KMS-11 (cell line): Measurements from ENCODE around the gene ATP1A2.

Experiments used
- H2AFZ ChIP-seq: fragments of 200-600 bp; sonication (generic); 2 replicates; pipeline ENCODE4 v1.6.1; 2016; ENCODE audit warnings: antibody characterized with exemption, mixed run types, low read depth
- H3K27ac ChIP-seq: fragments of 200-600 bp; sonication (generic); 2 replicates; pipeline ENCODE4 v1.6.1; 2016; ENCODE audit warnings: mild to moderate bottlenecking, mixed run types
- H3K27me3 ChIP-seq: fragments of 200-600 bp; sonication (generic); 2 replicates; pipeline ENCODE4 v1.6.1; 2017; ENCODE audit warnings: mild to moderate bottlenecking, low read depth, mixed run types, moderate library complexity; ENCODE audit not compliant: insufficient read depth
- H3K36me3 ChIP-seq: fragments of 200-600 bp; sonication (generic); 2 replicates; pipeline ENCODE4 v1.6.1; 2017; ENCODE audit warnings: mild to moderate bottlenecking, mixed run types; ENCODE audit not compliant: insufficient read depth
- H3K4me1 ChIP-seq: fragments of 200-600 bp; sonication (generic); 2 replicates; pipeline ENCODE4 v1.6.1; 2016; ENCODE audit warnings: mild to moderate bottlenecking, low read depth, mixed run types; ENCODE audit not compliant: poor library complexity, severe bottlenecking
- H3K4me2 ChIP-seq: fragments of 200-600 bp; sonication (generic); 2 replicates; pipeline ENCODE4 v1.7.0; 2016; ENCODE audit warnings: mild to moderate bottlenecking, mixed run types
- H3K4me3 ChIP-seq: fragments of 200-600 bp; sonication (generic); IDR thresholded peaks from 2 replicates; pipeline ENCODE4 v1.6.1; 2017; ENCODE audit warnings: low read depth, low read length, mixed read lengths; ENCODE audit not compliant: insufficient read depth
- H3K79me2 ChIP-seq: fragments of 200-600 bp; sonication (generic); 2 replicates; pipeline ENCODE4 v1.6.1; 2016; ENCODE audit warnings: low read depth, mixed run types; ENCODE audit not compliant: insufficient read depth
- H3K9ac ChIP-seq: fragments of 200-600 bp; sonication (generic); 2 replicates; pipeline ENCODE4 v1.6.1; 2016; ENCODE audit warnings: mild to moderate bottlenecking, mixed run types
- H4K20me1 ChIP-seq: fragments of 200-600 bp; sonication (generic); 2 replicates; pipeline ENCODE4 v1.6.1; 2016; ENCODE audit warnings: mild to moderate bottlenecking, mixed run types; ENCODE audit not compliant: insufficient read depth
- TF ChIP-seq, protein P1 (sequence below): fragments of 200-600 bp; sonication (generic); conservative IDR thresholded peaks from 2 replicates; pipeline ENCODE4 v1.6.1; 2017; ENCODE audit warnings: low read depth, mild to moderate bottlenecking, antibody characterized with exemption, low read length, moderate library complexity, mixed read lengths

Gene ATP1A2

DNA sequence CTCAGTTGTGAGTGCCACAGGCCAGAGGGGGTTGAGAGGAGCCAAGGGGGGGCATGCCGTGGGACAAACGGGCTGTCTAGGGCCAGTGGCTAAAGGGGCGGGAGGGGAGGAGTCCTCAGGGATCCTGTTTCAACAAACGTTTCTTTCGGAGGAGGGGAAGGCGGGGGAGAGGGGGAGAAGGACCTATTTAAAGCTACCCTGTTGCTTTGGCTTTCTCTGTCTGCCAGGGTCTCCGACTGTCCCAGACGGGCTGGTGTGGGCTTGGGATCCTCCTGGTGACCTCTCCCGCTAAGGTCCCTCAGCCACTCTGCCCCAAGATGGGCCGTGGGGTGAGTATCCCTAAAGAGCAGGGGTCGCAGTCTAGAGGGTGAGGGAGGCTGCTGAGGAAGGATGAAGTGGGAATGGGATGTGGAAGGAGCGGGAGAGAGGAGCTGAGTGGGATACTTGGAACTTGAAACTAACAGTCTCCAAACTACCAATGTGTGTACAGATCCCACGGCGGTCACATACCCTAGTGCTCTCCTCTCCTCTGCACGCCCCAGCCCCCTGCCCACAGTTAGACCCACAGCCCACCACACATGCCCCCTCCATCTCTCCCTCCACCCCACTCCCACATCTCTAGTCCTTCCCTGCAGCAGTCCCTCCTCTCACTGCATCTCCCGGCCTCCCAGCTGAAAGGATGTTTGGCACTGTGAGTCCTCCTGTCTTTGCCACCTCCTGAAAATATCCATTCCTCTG, at the start of gene ATP1A2:
TSS of gene ATP1A2 (plus strand) at position 215 of the 738 bp plus-strand sequence. CDS start at position 318, 103 bp downstream.
- Histone ChIP-seq H3K9ac (no peak within 1 kb of the TSS), H3K27me3 (no peaks in the 10 kb centered on the region), H4K20me1 (no peaks in the 10 kb centered on the region), H3K36me3 (no peaks in the 10 kb centered on the region), H3K27ac (no peak within 1 kb of the TSS), H3K4me3 (no peak within 1 kb of the TSS), H3K4me2 (no peak within 1 kb of the TSS), H3K79me2 (no peaks in the 10 kb centered on the region), H3K4me1 (no peaks in the 10 kb centered on the region), H2AFZ (no peak within 1 kb of the TSS)
- TF ChIP-seq, protein P1, sequence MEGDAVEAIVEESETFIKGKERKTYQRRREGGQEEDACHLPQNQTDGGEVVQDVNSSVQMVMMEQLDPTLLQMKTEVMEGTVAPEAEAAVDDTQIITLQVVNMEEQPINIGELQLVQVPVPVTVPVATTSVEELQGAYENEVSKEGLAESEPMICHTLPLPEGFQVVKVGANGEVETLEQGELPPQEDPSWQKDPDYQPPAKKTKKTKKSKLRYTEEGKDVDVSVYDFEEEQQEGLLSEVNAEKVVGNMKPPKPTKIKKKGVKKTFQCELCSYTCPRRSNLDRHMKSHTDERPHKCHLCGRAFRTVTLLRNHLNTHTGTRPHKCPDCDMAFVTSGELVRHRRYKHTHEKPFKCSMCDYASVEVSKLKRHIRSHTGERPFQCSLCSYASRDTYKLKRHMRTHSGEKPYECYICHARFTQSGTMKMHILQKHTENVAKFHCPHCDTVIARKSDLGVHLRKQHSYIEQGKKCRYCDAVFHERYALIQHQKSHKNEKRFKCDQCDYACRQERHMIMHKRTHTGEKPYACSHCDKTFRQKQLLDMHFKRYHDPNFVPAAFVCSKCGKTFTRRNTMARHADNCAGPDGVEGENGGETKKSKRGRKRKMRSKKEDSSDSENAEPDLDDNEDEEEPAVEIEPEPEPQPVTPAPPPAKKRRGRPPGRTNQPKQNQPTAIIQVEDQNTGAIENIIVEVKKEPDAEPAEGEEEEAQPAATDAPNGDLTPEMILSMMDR = no peak

- peaks cover 17% of the 10 kb centered on the region for H3K4me1 ChIP-seq
- no peak overlapping the region for H3K27ac ChIP-seq
- H3K79me2 ChIP-seq = no peaks in the 10 kb centered on the region
- H4K20me1 ChIP-seq = no peaks in the 10 kb centered on the region
- TF ChIP-seq, protein P1 = no peak
- no peak overlapping the region for H2AFZ ChIP-seq
- no peaks in the 10 kb centered on the region for H3K36me3 ChIP-seq
- no peak overlapping the region for H3K4me2 ChIP-seq
- H3K4me3 ChIP-seq = no peak overlapping the region
- no peaks in the 10 kb centered on the region for H3K27me3 ChIP-seq
- H3K9ac ChIP-seq = no peak overlapping the region
These were observed 48.5 kb upstream of the ATP1A2 start for GRCh38 chr1:160066829-160067745.

DNA sequence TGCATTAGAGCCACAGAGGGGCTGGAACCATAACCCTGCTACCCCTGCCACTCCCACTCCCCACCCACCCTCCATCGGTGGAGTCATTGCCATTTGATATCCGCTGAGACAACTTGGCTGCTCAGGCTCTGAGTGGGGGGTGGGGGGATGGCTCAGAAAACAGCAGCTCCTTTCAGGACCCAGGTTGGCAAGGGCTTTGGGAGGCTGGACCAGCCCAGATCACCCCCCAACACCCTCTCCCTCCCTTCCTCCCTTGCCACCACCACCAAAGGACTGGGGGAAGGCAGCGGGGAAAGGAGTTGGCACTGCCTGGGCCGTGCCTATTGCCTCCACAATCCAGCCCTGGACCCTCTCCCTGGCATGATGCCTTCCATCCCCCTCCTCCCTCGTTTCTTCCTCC, 47.3 kb upstream of the ATP1A2 start:
- H4K20me1 ChIP-seq = no peaks in the 10 kb centered on the region
- no peak overlapping the region for H3K4me2 ChIP-seq
- TF ChIP-seq, protein P1 = no peak
- no peak overlapping the region for H3K9ac ChIP-seq
- no peaks in the 10 kb centered on the region for H3K27me3 ChIP-seq
- peaks cover 28% of the 10 kb centered on the region for H3K4me1 ChIP-seq
- no peak overlapping the region for H2AFZ ChIP-seq
- H3K27ac ChIP-seq = no peak overlapping the region
- no peak overlapping the region for H3K4me3 ChIP-seq
- no peaks in the 10 kb centered on the region for H3K36me3 ChIP-seq
- H3K79me2 ChIP-seq = no peaks in the 10 kb centered on the region

DNA sequence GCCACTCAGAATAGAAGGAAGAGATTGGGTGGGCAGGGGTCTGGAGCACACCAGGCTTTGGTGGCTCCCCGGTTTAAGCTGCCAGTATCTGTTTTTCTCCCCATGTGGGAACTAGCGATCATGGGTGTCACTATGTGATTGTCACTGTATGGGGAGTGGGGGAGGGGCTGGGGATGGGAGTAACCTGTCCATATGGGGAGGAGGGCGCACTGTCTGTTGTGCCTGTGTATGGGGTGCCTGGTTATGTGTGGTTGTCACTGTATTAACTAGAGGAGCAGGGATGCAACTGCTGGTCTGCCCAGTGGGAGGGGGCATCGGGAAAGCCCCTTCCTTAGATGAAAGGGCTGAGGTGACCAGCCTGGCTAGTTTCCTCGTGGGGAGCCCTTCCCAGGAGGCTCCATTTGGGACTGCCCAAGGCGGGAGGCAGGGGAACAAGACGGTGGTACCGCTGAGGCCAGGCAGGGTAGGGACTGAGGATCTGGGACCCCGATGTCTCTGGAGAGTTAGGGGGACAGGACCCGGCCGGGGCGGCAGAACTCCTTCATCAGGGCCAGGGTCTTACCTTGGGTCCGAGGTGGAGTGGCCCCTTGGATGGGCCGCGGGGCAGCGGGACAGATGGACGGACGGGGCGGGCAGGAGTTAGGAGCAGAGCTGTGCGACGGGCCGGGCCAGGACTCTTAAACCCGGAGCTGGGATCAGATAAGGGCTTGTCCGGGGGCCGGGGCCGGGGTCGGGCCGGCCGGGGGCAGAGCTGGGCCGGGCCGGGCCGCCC, 45.9 kb upstream of the ATP1A2 start, which contains the start of gene KCNJ10:
TSS of gene KCNJ10 (minus strand) at position 701 of the 772 bp plus-strand sequence. CDS start 27,628 bp downstream, outside the sequence.
- no peaks in the 10 kb centered on the region for H3K36me3 ChIP-seq
- H2AFZ ChIP-seq = peak within 1 kb of the TSS; percentile 19; the same call in 1 of the 2 replicates
- no peaks in the 10 kb centered on the region for H3K27me3 ChIP-seq
- no peaks in the 10 kb centered on the region for H3K79me2 ChIP-seq
- peak within 1 kb of the TSS; percentile 35 for H3K4me2 ChIP-seq
- peak within 1 kb of the TSS; percentile 8 for H3K4me3 ChIP-seq
- peaks cover 32% of the 10 kb centered on the region for H3K4me1 ChIP-seq
- H3K9ac ChIP-seq = no peak within 1 kb of the TSS
- no peak within 1 kb of the TSS for H3K27ac ChIP-seq
- TF ChIP-seq, protein P1 = no peak
- H4K20me1 ChIP-seq = no peaks in the 10 kb centered on the region
